H9 (cell line): ENCODE results near the gene ST7L. TPM values are rescaled to one million over a fixed set of nuclear protein-coding genes. Genes with fewer than 3 reads are reported as not detected.

Experiments used
- DNase-seq: peaks from one replicate; pipeline ENCODE4 v3.0.0-alpha.2; 2017
- H2AFZ ChIP-seq: one replicate; pipeline ENCODE4 v1.6.1; 2013; ENCODE audit warnings: mild to moderate bottlenecking, low read length, control low read depth, moderate library complexity
- H2AK5ac ChIP-seq: 2 replicates; pipeline ENCODE4 v1.6.1; 2013; ENCODE audit warnings: low read length, control low read depth, mixed read lengths; ENCODE audit not compliant: insufficient read length
- H2BK120ac ChIP-seq: one replicate; pipeline ENCODE4 v1.6.1; 2013; ENCODE audit warnings: low read depth, mild to moderate bottlenecking, low read length, control low read depth, inconsistent platforms; ENCODE audit not compliant: poor library complexity, severe bottlenecking
- H2BK12ac ChIP-seq: 2 replicates; pipeline ENCODE4 v1.6.1; 2013; ENCODE audit warnings: low read length, control low read depth, mixed read lengths, low read depth; ENCODE audit not compliant: insufficient read length
- H2BK15ac ChIP-seq: 2 replicates; pipeline ENCODE4 v1.6.1; 2013; ENCODE audit warnings: low read depth, low read length, control low read depth
- H2BK20ac ChIP-seq: one replicate; pipeline ENCODE4 v1.6.1; 2013; ENCODE audit warnings: low read depth, mild to moderate bottlenecking, low read length, control low read depth, inconsistent platforms; ENCODE audit not compliant: poor library complexity, severe bottlenecking
- H2BK5ac ChIP-seq: 2 replicates; pipeline ENCODE4 v1.6.1; 2013; ENCODE audit warnings: low read length, control low read depth, mixed read lengths; ENCODE audit not compliant: insufficient read length
- H3K14ac ChIP-seq: 2 replicates; pipeline ENCODE4 v1.6.1; 2013; ENCODE audit warnings: low read length, control low read depth; ENCODE audit not compliant: insufficient read depth
- H3K18ac ChIP-seq: 2 replicates; pipeline ENCODE4 v1.6.1; 2013; ENCODE audit warnings: low read depth, mild to moderate bottlenecking, mixed read lengths, low read length, control low read depth; ENCODE audit not compliant: insufficient read length
- H3K23ac ChIP-seq: 2 replicates; pipeline ENCODE4 v1.6.1; 2013; ENCODE audit warnings: low read length, control low read depth, mixed read lengths, low read depth; ENCODE audit not compliant: insufficient read length
- H3K23me2 ChIP-seq: 2 replicates; pipeline ENCODE4 v1.6.1; 2013; ENCODE audit warnings: low read depth, mild to moderate bottlenecking, mixed read lengths, low read length, control low read depth; ENCODE audit not compliant: insufficient read length, poor library complexity, severe bottlenecking
- H3K27ac ChIP-seq: 2 replicates; pipeline ENCODE4 v1.5.1; 2013; ENCODE audit warnings: low read length, control low read depth, mixed read lengths, low read depth; ENCODE audit not compliant: insufficient read length
- H3K27me3 ChIP-seq: 2 replicates; pipeline ENCODE4 v1.6.1; 2013; ENCODE audit warnings: low read length, control low read depth, inconsistent platforms; ENCODE audit not compliant: insufficient read depth
- H3K4ac ChIP-seq: 2 replicates; pipeline ENCODE4 v1.6.1; 2013; ENCODE audit warnings: low read depth, mild to moderate bottlenecking, control low read depth, inconsistent platforms, low read length, moderate library complexity
- H3K4me1 ChIP-seq: 2 replicates; pipeline ENCODE4 v1.6.1; 2013; ENCODE audit warnings: low read length, control low read depth, inconsistent platforms; ENCODE audit not compliant: insufficient read depth
- H3K4me2 ChIP-seq: 2 replicates; pipeline ENCODE4 v1.6.1; 2013; ENCODE audit warnings: low read length, control low read depth, mixed read lengths; ENCODE audit not compliant: insufficient read length, insufficient read depth
- H3K56ac ChIP-seq: 2 replicates; pipeline ENCODE4 v1.6.1; 2013; ENCODE audit warnings: low read depth, mild to moderate bottlenecking, mixed read lengths, low read length, control low read depth; ENCODE audit not compliant: insufficient read length
- H3K79me1 ChIP-seq: 2 replicates; pipeline ENCODE4 v1.6.1; 2013; ENCODE audit warnings: low read depth, mild to moderate bottlenecking, moderate library complexity, low read length, control low read depth, inconsistent platforms; ENCODE audit not compliant: insufficient read depth, poor library complexity, severe bottlenecking
- H3K79me2 ChIP-seq: 2 replicates; pipeline ENCODE4 v1.6.1; 2013; ENCODE audit warnings: low read length, control low read depth, inconsistent platforms; ENCODE audit not compliant: insufficient read depth
- H3K9ac ChIP-seq: 2 replicates; pipeline ENCODE4 v1.6.1; 2013; ENCODE audit warnings: low read length, control low read depth, mixed read lengths; ENCODE audit not compliant: insufficient read length; ENCODE audit errors: extremely low read depth
- H3K9me3 ChIP-seq: one replicate; pipeline ENCODE4 v1.6.1; 2013; ENCODE audit warnings: low read depth, low read length, inconsistent platforms; ENCODE audit not compliant: control insufficient read depth
- H3T11ph ChIP-seq: one replicate; pipeline ENCODE4 v1.6.1; 2013; ENCODE audit warnings: mild to moderate bottlenecking, low read length, control low read depth, inconsistent platforms
- H4K20me1 ChIP-seq: one replicate; pipeline ENCODE4 v1.6.1; 2013; ENCODE audit not compliant: control insufficient read depth, insufficient read length, insufficient read depth
- H4K5ac ChIP-seq: 2 replicates; pipeline ENCODE4 v1.6.1; 2013; ENCODE audit warnings: low read depth, mild to moderate bottlenecking, mixed read lengths, low read length, control low read depth; ENCODE audit not compliant: insufficient read length
- H4K8ac ChIP-seq: replicated peaks from 2 replicates; pipeline ENCODE4 v1.6.1; 2013; ENCODE audit warnings: low read length, control low read depth, mixed read lengths, low read depth; ENCODE audit not compliant: insufficient read length
- H4K91ac ChIP-seq: 2 replicates; pipeline ENCODE4 v1.6.1; 2013; ENCODE audit warnings: low read depth, mild to moderate bottlenecking, moderate library complexity, mixed read lengths, low read length, control low read depth; ENCODE audit not compliant: insufficient read length
- H3K27ac Mint-ChIP-seq, 3 experiments: 2 replicates in 2 of 3; 3 replicates in 1 of 3; pipeline ENCODE4 v1.8.0; 2020 to 2021; ENCODE audit warnings: mixed read lengths in 3 of 3, mild to moderate bottlenecking in 1 of 3, moderate library complexity in 1 of 3
- H3K27me3 Mint-ChIP-seq: 2 replicates; pipeline ENCODE4 v1.8.0; 2021; ENCODE audit warnings: low read depth, mild to moderate bottlenecking, moderate library complexity, mixed read lengths
- H3K36me3 Mint-ChIP-seq, 3 experiments: 2 replicates in 2 of 3; 3 replicates in 1 of 3; pipeline ENCODE4 v1.8.0; 2020 to 2021; ENCODE audit warnings: low read depth in 3 of 3, mixed read lengths in 3 of 3; ENCODE audit not compliant: insufficient read depth in 1 of 3
- H3K4me1 Mint-ChIP-seq, 2 experiments: 2 replicates each; pipeline ENCODE4 v1.8.0; 2020; ENCODE audit warnings: mixed read lengths in 2 of 2
- H3K4me3 Mint-ChIP-seq, 2 experiments: 2 replicates in 1 of 2; 3 replicates in 1 of 2; pipeline ENCODE4 v1.8.0; 2020 to 2021; ENCODE audit warnings: mild to moderate bottlenecking in 2 of 2, mixed read lengths in 2 of 2, moderate library complexity in 1 of 2
- H3K9me3 Mint-ChIP-seq, 2 experiments: 2 replicates in 1 of 2; 3 replicates in 1 of 2; pipeline ENCODE4 v1.8.0; 2020; ENCODE audit warnings: mild to moderate bottlenecking in 2 of 2, mixed read lengths in 2 of 2, moderate library complexity in 1 of 2
- CTCF ChIP-seq: fragments of 200-600 bp; sonication (generic); conservative IDR thresholded peaks from 3 replicates; pipeline ENCODE4 v1.8.0; 2021; ENCODE audit warnings: antibody characterized with exemption, mild to moderate bottlenecking
- WGBS: extraction: QIAGEN DNeasy Blood & Tissue Kit; methylation state at CpG from one replicate; pipeline ENCODE4 v1.1.7; 2013; ENCODE audit warnings: missing lambda C conversion rate, low lambda C conversion rate, mixed read lengths; ENCODE audit not compliant: insufficient read length; ENCODE audit errors: extremely low coverage; 5-methylcytosine and 5-hydroxymethylcytosine counted together
- total RNA-seq: library from RNA; stranded (reverse); gene quantifications from 2 replicates; pipeline ENCODE4 v1.2.1, GENCODE V29; 2021

The ST7L gene
- total RNA-seq, 1 experiment from 2014 or later: 16.0 TPM

- no peaks in the 10 kb centered on the region for H3K9me3 ChIP-seq
- no peak overlapping the region for H2AFZ ChIP-seq
- H2BK120ac ChIP-seq: no peak overlapping the region
- H2BK20ac ChIP-seq: no peak overlapping the region
- H3K27me3 ChIP-seq: no peaks in the 10 kb centered on the region
- H3K4me2 ChIP-seq: no peak overlapping the region
- no peak overlapping the region for H3K23ac ChIP-seq
- no peak overlapping the region for H2AK5ac ChIP-seq
- no peaks in the 10 kb centered on the region for H3K79me1 ChIP-seq
- no peak overlapping the region for H4K5ac ChIP-seq
- no peaks in the 10 kb centered on the region for H3K9me3 Mint-ChIP-seq
- H3K36me3 Mint-ChIP-seq: peaks cover 1 to 8% (median 8%) of the 10 kb centered on the region in 3 experiments; a peak in 5 of 7 replicates
- H2BK12ac ChIP-seq: no peak overlapping the region
- H3K27ac ChIP-seq: no peak overlapping the region
- H3T11ph ChIP-seq: no peak overlapping the region
- H3K9ac ChIP-seq: no peak overlapping the region
- H3K18ac ChIP-seq: no peak overlapping the region
- H3K79me2 ChIP-seq: no peaks in the 10 kb centered on the region
- H3K14ac ChIP-seq: no peak overlapping the region
- no peak overlapping the region for H3K4ac ChIP-seq
- H3K27me3 Mint-ChIP-seq: no peaks in the 10 kb centered on the region
- H3K4me3 Mint-ChIP-seq: no peak overlapping the region
- H3K4me1 Mint-ChIP-seq: no peaks in the 10 kb centered on the region
- H4K91ac ChIP-seq: no peak overlapping the region
- no peaks in the 10 kb centered on the region for H3K4me1 ChIP-seq
- DNase-seq: no peak
- no peak overlapping the region for H3K27ac Mint-ChIP-seq
- H3K23me2 ChIP-seq: no peaks in the 10 kb centered on the region
- H4K20me1 ChIP-seq: no peaks in the 10 kb centered on the region
- H2BK5ac ChIP-seq: no peak overlapping the region
- no CpG with 5 or more reads among the region's 3 CpGs for whole genome bisulfite sequencing
- TF ChIP-seq CTCF: no peak
- H4K8ac ChIP-seq: no peak overlapping the region
- H2BK15ac ChIP-seq: no peak overlapping the region
- no peak overlapping the region for H3K56ac ChIP-seq
These were observed 60.3 kb downstream of the ST7L start for GRCh38 chr1:112558634-112559033.
